NCI-H2029 (cell line): ENCODE data around the gene CYP19A1.

Source experiments
- DNase-seq: peaks from one replicate; lab custom pipeline; 2025; lab: John Stamatoyannopoulos, UW

The CYP19A1 gene

DNA sequence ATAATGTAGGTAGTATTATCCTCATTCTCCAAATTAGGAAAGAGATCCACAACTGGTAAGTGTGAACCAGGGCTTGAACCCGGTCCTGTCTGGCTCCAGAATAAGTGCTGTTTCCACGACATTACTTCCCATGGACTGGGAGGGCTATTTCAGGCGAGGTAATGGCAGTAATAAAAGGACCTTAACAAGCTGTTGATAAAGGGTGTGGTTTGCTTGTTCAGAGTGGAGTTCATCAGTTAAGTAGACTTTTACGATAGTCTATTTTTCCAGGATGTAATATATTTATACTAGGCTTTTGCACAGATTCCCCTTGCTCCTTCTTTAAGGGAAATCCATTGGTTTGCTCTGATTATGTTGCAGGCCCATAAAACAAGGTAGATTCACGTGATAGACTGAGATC lies 155.3 kb downstream of the CYP19A1 start:
- DNase-seq, result no peak

DNA sequence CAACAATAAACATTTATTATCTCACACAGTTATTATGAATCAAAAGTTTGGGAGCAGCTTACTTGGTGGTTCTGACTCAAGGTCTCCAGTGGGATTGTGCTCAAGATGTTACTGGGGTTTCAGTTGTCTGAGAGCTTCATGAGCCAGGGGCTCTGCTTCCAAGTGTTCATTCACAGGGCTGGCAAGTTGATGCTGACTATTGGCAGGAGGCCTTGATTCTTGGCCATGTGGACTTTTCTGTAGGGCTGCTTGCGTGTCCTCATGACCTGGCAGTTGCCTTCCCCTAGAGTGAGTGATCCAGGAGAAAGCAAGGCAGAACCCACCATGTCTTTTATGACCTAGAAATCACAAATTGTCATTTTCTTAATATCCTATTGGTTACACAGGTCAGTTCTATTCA lies 156.5 kb downstream of the CYP19A1 start:
- DNase-seq, result no peak

DNA sequence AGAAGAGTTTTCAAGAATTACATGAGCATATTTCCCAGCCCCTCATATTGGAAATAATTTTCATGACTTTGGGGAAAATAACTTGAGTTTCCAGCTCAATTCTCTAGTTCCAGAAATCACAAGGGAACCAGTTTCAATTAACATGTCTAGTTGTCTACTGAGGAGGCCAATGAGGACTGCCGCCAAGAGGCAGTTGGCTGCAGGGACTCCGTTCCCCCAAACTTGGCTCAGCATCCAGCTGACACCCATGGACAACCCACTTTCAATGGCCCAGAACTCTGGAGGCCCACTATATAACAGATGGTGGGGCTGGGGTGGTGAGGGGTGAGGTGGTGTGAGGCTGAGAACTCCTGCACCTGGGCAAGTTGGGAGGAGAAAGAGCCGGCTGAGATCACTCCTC lies 157.2 kb downstream of the CYP19A1 start:
- DNase-seq, result no peak

DNA sequence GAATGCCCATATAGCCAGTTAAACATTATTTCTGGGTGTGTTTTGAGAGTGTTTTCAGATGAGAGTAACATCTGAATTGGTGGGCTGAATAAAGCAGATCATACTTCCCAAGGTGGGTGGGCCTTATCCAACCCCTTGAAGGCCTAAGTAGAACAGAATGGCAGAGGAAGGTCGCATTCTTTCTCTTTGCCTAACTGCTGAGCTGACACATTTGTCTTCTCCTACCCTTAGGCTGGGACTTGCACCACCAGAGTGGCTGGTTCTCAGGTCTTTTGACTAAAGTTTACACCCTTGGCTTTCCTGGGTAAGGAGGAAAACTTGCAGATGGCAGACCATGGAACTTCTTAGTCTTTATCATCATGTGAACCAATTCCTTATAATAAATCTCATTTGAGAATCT lies 157.9 kb downstream of the CYP19A1 start:
- DNase-seq, result no peak

DNA sequence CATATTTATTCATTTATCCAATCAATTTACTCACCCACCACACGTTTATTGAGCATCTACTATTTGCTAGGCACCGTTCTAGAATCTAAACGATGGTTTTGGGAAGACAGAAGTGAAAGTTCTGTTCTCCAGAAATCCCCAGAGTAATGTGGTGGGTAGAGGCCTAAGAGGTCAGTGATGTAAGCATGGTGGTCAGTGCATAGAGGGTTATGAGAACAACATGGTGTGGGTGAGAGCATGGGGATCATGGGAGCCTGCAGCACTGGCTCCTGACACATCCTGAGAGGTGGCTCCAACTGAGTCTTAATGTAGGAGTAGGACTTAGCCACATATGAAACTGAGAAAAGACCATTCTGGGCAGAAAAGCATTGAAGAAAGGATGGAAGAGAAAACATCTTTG lies 158.4 kb downstream of the CYP19A1 start:
- no peak for DNase-seq

DNA sequence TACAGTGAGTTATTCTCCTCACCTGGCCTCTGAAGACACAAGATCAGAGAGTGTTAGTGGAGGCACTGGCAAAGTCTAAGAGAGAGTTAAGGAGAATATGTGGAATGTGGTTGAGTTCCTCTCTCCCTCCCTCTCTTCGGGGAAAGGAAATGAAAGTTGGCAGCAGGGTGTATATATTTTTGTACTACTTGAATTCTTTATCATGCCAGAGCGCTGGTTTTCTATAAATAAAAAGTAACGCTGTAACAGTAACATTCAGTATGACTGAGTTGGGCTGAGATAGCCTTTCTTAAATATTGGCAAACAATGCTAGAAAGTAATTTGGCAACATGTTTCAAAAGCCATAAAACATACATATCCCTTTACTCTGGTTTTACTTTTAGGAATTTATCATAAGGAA lies 166.2 kb downstream of the CYP19A1 start:
- no peak for DNase-seq

DNA sequence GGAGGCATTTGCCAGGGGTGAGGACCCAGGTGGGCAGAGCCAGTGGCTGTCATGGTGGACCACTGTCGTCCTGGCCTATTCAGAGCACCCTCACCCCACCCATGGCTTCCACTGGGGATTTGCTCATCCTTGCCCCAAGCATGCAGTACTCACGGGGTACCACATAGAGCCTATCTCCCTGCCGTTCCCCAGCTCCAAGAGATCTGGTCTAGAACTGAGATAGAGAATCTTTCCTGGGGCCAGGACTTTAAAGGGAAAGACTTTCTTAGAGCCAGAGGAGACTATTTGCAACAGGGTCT lies 166.8 kb downstream of the CYP19A1 start:
- DNase-seq, result no peak

DNA sequence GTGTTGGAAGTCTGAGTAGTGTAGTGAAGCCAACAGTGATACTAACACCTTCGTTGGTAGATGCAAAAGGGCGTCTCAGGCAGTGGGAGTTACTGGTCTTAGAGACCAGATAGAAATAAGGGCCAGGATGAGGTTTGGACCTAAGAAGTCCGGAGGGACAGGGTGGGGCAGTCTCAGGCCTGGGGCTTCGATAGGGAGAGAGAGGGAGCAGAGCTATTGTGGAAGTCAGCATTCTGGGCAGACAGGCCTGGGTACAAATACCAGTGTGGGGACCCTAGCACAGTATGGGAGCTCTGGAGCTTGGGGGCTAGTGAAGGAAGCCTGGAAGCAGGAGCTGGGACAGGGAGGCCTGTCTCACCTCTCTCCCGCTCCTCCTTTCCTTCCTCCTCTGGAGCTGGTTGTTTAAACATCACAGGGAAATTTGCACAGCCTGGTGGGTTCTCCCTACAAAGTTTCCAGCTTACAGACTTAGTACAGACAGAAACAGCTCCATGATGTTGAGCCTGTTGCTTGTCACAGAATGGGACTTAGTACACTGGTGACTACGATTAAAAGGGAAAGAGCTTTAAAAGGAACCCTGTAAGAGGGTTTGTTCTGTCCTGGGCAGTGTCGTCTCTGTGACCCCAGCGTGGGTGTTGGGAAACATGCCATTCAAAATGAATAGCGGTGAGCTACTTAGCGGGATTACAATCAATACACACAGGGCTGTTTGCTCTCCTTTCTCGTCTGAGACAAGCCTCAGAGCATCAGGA lies 167.3 kb downstream of the CYP19A1 start:
- no peak for DNase-seq

DNA sequence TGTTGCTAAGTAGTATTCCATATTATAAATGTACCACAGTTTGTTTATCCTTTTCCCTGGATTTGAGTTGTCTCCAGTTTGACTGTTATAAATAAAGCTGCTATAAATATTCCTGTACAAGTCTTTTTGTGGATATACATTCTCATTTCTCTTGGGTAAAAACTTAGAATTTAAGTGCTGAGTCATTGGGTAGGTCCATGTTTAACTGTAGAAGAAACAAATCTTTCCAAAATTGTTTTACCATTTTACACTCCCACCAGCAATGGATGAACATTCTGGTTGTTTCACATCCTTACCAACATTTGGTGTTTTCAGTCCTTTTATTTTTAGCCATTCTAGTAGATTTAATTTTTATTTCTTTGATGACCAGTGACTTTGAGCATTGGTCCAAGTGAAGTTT lies 169.7 kb downstream of the CYP19A1 start:
- DNase-seq, result no peak

DNA sequence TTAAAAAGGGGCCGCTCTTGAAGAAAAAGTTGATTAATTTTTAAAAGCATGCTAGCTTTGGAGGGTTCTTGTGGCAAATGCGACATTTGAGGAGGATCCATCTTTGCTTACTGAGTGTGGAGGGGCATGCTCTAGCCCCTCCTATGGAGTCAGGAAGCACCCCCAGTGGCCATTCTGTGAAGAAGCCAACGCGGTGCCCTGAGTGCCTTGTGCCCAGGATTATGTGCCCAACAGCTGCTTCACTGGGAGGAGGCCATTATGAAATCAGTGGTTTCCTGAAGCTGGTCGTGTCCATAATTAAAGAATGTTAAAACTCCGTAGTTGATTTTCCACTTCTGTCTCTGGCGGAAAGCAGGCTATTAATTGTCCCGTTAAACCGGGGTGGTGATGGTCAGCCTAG lies 174.6 kb downstream of the CYP19A1 start:
- DNase-seq, result no peak

DNA sequence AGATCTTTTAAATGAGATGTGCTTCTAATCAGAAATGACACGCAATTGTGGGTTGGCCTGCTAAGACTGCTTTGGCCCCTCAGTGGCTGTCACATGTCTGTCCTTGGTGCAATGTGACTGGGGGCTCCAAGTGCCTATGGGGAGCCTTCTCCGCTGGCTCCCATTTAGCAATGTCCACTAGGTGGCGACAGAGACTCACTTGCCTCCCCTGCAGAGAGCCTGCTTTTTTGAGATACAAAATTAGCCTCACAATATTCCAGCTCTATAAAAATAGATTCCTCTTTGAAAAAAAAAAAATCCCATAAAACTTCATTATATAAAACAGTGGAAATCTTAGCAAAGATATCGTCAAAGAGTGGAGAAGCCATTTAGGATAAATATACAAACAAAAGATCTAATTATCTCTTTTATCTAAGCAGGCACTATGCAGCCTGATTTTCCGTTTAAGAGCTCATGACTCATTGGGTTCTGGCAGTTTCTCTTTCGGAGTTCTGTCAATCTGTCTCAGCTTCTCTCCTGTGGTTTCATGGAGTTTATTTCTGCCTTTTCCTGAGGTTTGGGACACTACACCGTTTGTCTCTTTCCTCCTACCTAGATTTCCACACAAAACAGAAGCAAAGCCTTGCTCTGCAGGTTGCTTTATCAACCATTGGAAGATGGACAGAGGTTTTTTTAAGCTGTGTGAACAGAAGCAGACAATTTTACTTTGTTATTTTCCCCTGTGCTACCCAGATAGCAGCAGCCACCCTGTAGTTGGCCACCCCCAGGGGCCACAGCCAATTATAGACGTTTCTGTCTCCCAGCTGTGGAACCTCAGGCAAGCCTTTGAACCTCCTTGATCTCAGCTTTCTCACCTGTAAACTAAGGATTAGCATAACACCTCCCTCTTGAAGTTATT lies 175.3 kb downstream of the CYP19A1 start:
- peak; percentile 14 for DNase-seq

DNA sequence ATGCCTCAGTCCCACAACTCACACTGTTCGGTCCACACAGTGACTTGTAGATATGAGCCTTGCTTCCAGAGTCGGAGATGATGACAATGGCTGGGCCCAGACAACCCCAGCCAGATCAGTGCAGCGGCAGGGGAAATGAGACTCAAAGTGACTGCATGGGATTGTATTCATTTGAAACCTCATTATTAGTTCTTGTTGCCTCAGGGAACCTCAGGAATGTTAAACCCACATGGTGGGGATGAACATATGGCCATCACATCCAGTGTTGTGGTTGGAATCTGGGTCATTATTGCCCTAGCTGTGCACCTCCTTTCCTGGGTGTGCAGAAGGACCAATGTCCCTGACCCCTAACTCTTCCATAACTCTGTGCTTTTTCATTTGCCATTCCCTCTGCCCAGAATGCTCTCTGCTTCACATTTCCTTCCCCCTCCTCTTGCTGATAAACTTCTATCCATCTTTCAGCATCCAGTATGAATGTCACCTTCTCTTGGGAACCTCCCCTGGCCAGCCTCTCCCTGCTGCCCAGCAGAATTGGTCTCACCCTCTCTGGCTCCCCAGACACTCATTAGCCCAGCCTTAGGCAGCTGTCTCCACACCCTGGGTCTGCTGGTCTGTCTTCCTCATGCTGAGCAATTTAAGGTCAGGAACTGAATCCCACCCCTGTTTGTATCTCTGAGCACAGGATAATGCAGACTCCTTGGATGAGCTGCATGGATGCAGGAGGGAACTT lies 176.7 kb downstream of the CYP19A1 start:
- no peak for DNase-seq

DNA sequence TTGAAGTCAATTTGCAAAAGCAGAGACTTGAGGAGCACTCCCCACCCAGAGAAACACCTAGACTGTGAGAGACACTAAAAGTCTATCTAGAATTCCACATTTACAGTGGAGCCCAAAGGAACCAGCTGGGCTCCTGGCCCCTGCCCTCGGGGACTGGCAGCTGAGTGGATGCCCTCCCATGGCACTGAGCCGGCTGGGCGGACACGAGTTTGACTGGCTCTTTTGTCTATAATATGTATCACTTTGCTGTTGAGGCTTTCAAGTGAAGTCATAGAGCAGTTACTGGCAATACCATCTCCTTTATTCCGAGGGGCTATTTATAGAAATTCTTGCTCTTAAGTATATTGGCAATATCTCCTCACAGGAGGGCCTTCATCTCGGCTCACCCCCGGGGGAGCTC lies 177.9 kb downstream of the CYP19A1 start:
- no peak for DNase-seq
